ENCODE measurements around the gene ITPR1.

The ITPR1 gene

GRCh38 chr3:4665197-4665596, 172.0 kb downstream of the ITPR1 start:
- TF ChIP-seq CTCF (conservative IDR thresholded peaks at IDR 0.05; ENCODE audit: low read length) (no peak), EZH2phosphoT487 (IDR thresholded peaks at IDR 0.05; ENCODE audit: borderline replicate concordance) (no peak)
- Histone ChIP-seq H3K9me2 (replicated peaks; ENCODE audit: low read depth, low read length) (no peaks in the 10 kb centered on the region), H2AFZ (ENCODE audit: low read length) (no peak overlapping the region), H3K27me3 (ENCODE audit: insufficient read depth, low read length, poor library complexity, severe bottlenecking) (no peaks in the 10 kb centered on the region), H3K4me3 (ENCODE audit: low read length, poor library complexity, severe bottlenecking) (no peak overlapping the region), H4K20me1 (ENCODE audit: insufficient read depth, low read length, poor library complexity, severe bottlenecking) (no peaks in the 10 kb centered on the region), H3K4me2 (ENCODE audit: low read depth, low read length, poor library complexity, severe bottlenecking) (no peak overlapping the region), H3K9me3 (ENCODE audit: insufficient read depth, low read depth, low read length) (no peaks in the 10 kb centered on the region), H3K9ac (ENCODE audit: low read depth, low read length, poor library complexity, severe bottlenecking) (no peak overlapping the region), H3K36me3 (ENCODE audit: insufficient read depth, low read length) (peaks cover 86% of the 10 kb centered on the region), H3K79me2 (ENCODE audit: insufficient read depth, low read length) (no peaks in the 10 kb centered on the region), H3F3A (ENCODE audit: low read depth) (no peaks in the 10 kb centered on the region), H3K4me1 (ENCODE audit: insufficient read depth, low read length, poor library complexity, severe bottlenecking) (no peaks in the 10 kb centered on the region)

DNA sequence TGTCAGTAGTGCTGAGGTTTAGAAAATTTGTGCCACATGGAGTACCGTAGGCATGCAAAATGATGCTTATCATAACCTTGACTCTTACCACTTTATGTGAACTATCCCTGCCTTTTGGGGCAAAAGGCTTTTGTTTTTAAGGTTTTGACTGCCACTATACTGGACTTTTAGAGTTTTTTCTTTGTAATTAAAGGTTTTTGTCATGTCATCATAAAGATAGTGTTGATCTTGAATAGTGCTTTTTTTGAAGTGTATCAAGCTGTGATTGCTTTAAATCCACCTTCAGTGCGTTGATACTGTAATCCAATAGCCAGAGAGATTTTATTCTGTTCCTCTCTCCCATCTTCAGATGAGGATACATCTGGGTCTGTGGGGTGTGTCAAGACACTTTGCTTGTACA, 172.9 kb downstream of the ITPR1 start:
- Histone ChIP-seq H3K4me3 (ENCODE audit: low read length, poor library complexity, severe bottlenecking) (no peak overlapping the region), H3K27me3 (ENCODE audit: insufficient read depth, low read length, poor library complexity, severe bottlenecking) (no peaks in the 10 kb centered on the region), H4K20me1 (ENCODE audit: insufficient read depth, low read length, poor library complexity, severe bottlenecking) (no peaks in the 10 kb centered on the region), H3F3A (ENCODE audit: low read depth) (no peaks in the 10 kb centered on the region), H3K79me2 (ENCODE audit: insufficient read depth, low read length) (no peaks in the 10 kb centered on the region), H2AFZ (ENCODE audit: low read length) (no peak overlapping the region), H3K36me3 (ENCODE audit: insufficient read depth, low read length) (peaks cover 90% of the 10 kb centered on the region), H3K4me2 (ENCODE audit: low read depth, low read length, poor library complexity, severe bottlenecking) (no peak overlapping the region), H3K9me3 (ENCODE audit: insufficient read depth, low read depth, low read length) (no peaks in the 10 kb centered on the region), H3K9ac (ENCODE audit: low read depth, low read length, poor library complexity, severe bottlenecking) (no peak overlapping the region), H3K9me2 (replicated peaks; ENCODE audit: low read depth, low read length) (no peaks in the 10 kb centered on the region), H3K4me1 (ENCODE audit: insufficient read depth, low read length, poor library complexity, severe bottlenecking) (no peaks in the 10 kb centered on the region)
- TF ChIP-seq EZH2phosphoT487 (IDR thresholded peaks at IDR 0.05; ENCODE audit: borderline replicate concordance) (no peak), CTCF (conservative IDR thresholded peaks at IDR 0.05; ENCODE audit: low read length) (no peak)

DNA sequence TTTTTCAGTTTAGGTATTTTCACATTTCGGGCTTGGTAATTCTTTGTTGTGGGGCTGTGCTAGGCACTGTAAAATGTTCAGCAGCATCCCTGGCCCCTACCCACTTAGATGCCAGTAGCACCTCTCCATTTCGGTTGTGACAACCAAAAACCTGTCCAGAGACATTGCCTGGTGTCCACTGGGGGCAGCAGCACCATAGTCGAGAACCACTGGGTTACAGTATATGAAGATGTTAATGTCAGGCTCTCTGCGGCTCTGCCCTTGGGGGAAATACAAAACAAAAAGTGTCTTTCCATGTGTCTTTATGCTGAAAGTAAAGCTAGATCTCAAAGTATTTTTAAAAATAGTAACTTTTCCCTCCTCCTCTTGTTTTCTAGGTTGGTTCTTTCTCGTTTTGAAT, 177.2 kb downstream of the ITPR1 start:
- Histone ChIP-seq H4K20me1 (ENCODE audit: insufficient read depth, low read length, poor library complexity, severe bottlenecking) (no peaks in the 10 kb centered on the region), H3K9me2 (replicated peaks; ENCODE audit: low read depth, low read length) (no peaks in the 10 kb centered on the region), H3K79me2 (ENCODE audit: insufficient read depth, low read length) (no peaks in the 10 kb centered on the region), H3F3A (ENCODE audit: low read depth) (no peaks in the 10 kb centered on the region), H3K9ac (ENCODE audit: low read depth, low read length, poor library complexity, severe bottlenecking) (no peak overlapping the region), H3K4me1 (ENCODE audit: insufficient read depth, low read length, poor library complexity, severe bottlenecking) (no peaks in the 10 kb centered on the region), H3K27me3 (ENCODE audit: insufficient read depth, low read length, poor library complexity, severe bottlenecking) (no peaks in the 10 kb centered on the region), H3K4me2 (ENCODE audit: low read depth, low read length, poor library complexity, severe bottlenecking) (no peak overlapping the region), H3K9me3 (ENCODE audit: insufficient read depth, low read depth, low read length) (no peaks in the 10 kb centered on the region), H3K4me3 (ENCODE audit: low read length, poor library complexity, severe bottlenecking) (no peak overlapping the region), H2AFZ (ENCODE audit: low read length) (no peak overlapping the region), H3K36me3 (ENCODE audit: insufficient read depth, low read length) (peaks cover 87% of the 10 kb centered on the region)
- TF ChIP-seq CTCF (conservative IDR thresholded peaks at IDR 0.05; ENCODE audit: low read length) = peak; percentile 60
- TF ChIP-seq EZH2phosphoT487 (IDR thresholded peaks at IDR 0.05; ENCODE audit: borderline replicate concordance) = no peak

Measured in Loucy (cell line).